Measurements from ENCODE around the gene DLGAP3. TPM values are rescaled to one million over a fixed set of nuclear protein-coding genes. Genes with fewer than 3 reads are reported as not detected.
"Not testable (repeated sequence)": the region's sequence is repeated elsewhere in the genome, so short reads cannot be mapped to it uniquely, and the experiment has no call there.

DLGAP3 gene
- total RNA-seq = 0.10 TPM

GRCh38 chr1:34929497-34929852, at the start of gene DLGAP3:
Gene DLGAP3, minus strand, starts transcription at chr1:34929650. Its CDS starts 24,267 bp downstream, at chr1:34905383.
- peak; percentile 32 for ATAC-seq
- DNase-seq (ENCODE audit: low spot score) = no peak

DNA sequence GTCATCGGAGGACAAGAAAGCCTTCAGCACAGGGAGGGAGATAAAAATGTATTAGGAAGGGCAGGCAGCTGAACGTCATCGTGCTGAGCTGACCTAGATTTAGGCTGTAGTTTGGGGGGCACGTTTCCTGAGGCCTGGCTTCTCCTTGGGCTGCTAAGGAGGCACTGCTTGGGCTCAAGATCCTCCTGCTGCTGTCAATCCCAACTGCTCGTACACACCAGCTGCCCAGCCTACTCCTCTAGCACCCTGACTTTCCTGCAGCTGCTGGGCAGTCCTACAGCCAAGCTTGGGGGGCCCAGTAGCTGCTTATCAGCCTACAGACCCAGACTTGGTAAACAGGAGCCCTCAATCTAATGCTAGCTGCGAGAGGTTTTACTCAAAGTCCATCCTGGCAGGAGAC, 49.5 kb upstream of the DLGAP3 start:
- DNase-seq (ENCODE audit: low spot score) (no peak), ATAC-seq (no peak)

DNA sequence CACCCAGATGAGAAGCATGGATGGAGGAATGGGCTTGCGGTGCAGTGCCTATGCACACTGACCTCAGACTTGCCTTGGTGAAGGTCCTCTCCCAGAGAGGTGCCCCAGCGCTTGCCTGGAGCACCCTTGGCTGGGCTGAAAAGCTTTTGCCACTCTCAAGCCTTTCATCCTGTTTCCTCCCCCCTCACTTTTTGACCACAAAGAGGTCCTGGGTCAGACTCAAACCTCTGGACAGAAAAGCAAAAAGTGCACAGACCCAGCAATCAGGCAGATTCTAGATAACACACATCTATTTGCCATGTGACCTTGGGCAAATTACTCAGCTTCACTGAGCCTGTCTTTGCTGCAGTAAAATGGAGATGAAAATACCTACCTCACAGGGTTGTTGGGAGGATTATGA, 48.4 kb upstream of the DLGAP3 start:
- no peak for DNase-seq (ENCODE audit: low spot score)
- no peak for ATAC-seq

GRCh38 chr1:34977210-34977471, 47.7 kb upstream of the DLGAP3 start:
- ATAC-seq = no peak

DNA sequence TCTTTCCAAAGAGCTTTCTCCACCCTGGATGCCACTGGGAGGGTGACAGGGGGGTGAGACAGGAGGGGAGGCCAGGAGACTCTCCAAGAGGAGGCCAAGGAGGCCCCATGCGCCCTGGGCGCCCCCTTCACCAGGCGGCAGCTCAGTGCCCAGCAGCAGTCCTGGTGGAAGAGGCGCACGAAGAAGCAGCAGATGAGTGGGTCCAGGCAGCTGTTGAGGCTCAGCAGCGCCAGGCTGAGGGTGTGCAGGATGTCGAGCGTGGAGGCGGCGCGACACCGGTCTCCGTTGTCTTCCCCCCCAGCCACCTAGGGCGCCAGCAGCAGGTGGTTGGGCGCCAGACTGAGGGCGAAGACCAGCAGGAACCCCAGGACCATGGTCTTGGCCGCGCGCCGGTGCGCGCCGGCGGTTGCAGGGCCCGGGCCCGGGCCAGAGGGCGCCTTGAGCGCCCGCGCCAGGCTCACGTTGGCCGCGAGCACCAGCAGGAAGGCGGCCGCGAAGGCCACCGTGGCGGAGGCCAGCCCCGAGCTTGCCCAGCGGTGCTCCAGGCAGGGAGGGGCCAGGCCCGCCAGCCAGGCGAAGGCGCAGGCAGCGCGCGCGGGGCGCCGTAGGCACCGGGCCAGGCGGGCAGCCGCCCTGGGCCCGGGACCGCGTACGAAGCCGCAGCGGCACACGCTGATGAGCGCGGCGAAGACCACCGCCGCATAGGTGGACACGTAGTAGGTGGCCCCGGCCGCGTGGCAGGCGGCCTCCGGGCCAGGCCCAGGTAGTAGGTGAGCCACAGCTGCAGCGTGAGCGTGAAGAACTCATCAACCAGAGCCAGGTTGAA, 47.1 kb upstream of the DLGAP3 start:
- no peak for ATAC-seq

More at GRCh38 chr1:34977210-34977471, 47.7 kb upstream of the DLGAP3 start:
- DNase-seq (ENCODE audit: low spot score) = no peak

GRCh38 chr1:34975771-34976170, 46.3 kb upstream of the DLGAP3 start:
- DNase-seq (ENCODE audit: low spot score) = no peak
- ATAC-seq = no peak

More for the DNA sequence above, 47.1 kb upstream of the DLGAP3 start:
- DNase-seq (ENCODE audit: low spot score) = no peak

- DNase-seq (ENCODE audit: low spot score) = no peak
- ATAC-seq = no peak
Observed at GRCh38 chr1:34975338-34975737, 45.9 kb upstream of the DLGAP3 start.

- no peak for DNase-seq (ENCODE audit: low spot score)
Observed at GRCh38 chr1:34974626-34975025, 45.2 kb upstream of the DLGAP3 start.

DNA sequence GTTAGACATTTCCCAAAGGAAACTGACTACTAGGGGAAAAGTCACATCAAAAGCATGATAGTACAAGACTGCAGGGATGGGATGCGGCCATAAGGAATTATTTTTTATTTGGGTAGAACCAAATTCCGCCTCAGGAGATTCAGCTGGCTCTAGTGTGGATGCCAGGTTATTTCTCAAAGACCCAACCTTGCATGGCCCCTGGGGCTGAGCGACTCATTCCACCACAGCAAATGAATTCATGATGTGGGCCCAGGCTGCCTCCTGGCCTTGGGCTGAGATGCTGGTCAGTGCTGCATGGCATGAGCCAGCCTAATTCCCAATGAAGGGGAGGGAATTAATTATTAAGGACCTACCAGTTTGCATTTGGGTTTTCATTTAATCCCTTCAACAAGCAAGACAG, 43.9 kb upstream of the DLGAP3 start:
- no peak for ATAC-seq
- no peak for DNase-seq (ENCODE audit: low spot score)

More at GRCh38 chr1:34974626-34975025, 45.2 kb upstream of the DLGAP3 start:
- no peak for ATAC-seq

DNA sequence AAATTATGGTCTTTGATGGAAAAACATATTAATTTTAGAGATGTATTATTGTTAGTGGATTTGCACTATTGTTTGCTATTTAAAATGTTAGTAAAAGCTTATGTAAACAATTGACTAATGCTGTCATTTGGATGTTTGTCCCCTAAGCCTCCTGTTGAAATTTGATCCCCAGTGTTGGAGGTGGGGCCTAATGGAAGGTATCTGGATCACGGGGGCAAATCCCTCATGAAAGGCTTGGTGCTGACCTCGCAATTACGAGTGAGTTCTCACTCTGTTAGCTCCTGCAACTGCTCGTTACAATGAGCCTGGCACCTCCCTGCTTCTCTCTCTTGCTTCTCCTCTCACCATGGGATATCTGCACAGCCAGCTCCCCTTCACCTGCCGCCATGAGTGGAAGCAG, 41.4 kb upstream of the DLGAP3 start:
- DNase-seq (ENCODE audit: low spot score) = no peak
- ATAC-seq = no peak

GRCh38 chr1:34970220-34970735, 40.8 kb upstream of the DLGAP3 start:
- no peak for ATAC-seq
- DNase-seq (ENCODE audit: low spot score) = no peak

- DNase-seq (ENCODE audit: low spot score); ATAC-seq: not testable (repeated sequence)
Observed at GRCh38 chr1:34968297-34968696, 38.8 kb upstream of the DLGAP3 start.

DNA sequence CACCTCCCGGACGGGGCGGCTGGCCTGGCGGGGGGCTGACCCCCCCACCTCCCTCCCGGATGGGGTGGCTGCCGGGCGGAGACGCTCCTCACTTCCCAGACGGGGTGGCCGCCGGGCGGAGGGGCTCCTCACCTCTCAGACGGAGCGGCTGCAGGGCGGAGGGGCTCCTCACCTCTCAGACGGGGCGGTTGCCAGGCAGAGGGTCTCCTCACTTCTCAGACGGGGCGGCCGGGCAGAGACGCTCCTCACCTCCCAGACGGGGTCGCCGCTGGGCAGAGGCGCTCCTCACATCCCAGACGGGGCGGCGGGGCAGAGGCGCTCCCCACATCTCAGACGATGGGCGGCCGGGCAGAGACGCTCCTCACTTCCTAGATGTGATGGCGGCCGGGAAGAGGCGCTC, 38.2 kb upstream of the DLGAP3 start:
- not testable (repeated sequence) for ATAC-seq; DNase-seq (ENCODE audit: low spot score)

DNA sequence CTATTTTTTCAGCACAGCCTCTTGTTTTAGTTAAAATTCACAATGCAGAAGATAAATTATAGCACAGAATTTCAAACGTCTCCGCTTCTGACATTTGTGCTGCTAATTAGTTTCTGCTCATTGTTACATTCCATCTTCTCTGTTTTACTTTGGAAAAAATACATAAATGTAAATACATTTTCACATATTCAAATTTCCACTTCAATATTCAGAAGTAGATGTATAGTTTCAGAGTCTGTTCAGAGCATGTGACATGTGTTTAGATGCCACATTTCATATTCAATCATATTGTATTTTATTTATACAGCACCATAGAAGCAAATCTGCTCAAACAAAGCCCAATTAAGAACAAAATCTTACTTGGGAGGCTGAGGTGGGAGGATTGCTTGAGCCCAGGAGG, 36.1 kb upstream of the DLGAP3 start:
- ATAC-seq (no peak), DNase-seq (ENCODE audit: low spot score) (no peak)

DNA sequence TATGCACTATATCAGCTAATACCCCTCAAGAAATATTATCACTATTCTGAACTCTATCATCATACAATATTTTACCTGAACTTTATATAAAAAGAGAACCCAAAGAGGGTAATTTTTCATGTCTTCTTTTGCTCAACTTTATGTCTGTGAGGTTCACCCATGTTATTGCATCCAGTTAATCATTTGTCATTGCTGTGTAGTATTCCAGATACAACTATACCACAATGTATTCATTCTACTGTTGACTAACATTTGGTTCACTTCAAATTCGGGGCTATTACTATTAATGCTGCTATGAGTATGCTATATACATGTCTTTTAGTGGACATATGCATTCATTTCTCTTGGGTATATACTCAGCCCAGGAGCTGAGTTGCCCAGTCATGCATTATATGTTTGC, 21.0 kb upstream of the DLGAP3 start:
- DNase-seq (ENCODE audit: low spot score) = no peak
- ATAC-seq = no peak

DNA sequence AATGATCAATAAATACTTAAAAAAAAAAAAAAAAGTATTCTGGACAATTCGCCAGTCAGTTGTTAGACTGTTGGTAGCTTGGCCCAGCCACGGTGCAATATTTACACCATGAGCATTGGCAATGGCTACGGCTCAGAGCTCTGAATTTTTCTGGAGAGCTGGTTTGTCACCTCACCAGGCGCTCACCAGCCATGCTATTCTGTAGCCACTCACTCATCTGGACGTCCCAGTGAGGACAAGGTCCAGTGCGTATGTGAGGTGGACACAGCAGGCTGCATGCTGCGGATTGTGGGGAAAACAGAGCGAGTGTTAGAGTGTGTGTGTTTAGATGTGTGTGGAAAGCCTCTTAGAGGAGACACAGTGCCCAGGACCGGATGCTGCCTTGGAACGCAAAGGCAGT, 19.3 kb upstream of the DLGAP3 start:
- not testable (repeated sequence) for DNase-seq (ENCODE audit: low spot score); ATAC-seq

GRCh38 chr1:34947641-34948314, 18.3 kb upstream of the DLGAP3 start:
- DNase-seq (ENCODE audit: low spot score) = not testable (repeated sequence)

GRCh38 chr1:34946211-34946610, 16.8 kb upstream of the DLGAP3 start:
- DNase-seq (ENCODE audit: low spot score) = no peak
- no peak for ATAC-seq

More at GRCh38 chr1:34947641-34948314, 18.3 kb upstream of the DLGAP3 start:
- ATAC-seq = not testable (repeated sequence)

DNA sequence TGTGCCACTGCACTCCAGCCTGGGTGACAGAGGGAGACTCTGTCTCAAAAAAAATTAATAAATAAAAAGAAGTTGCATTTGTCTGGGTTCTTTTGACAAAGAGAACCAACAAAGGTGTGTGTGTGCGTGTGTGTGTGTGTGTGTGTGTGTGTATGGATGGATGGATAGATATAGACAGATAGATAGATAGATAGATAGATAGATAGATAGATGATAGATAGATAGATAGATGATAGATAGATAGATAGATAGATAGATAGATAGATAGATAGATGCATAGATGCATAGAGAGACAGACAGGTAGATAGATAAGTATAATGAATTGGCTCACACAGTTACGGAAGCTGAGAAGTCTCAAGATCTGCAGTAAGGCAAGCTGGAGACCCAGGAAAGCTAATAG, 12.3 kb upstream of the DLGAP3 start:
- DNase-seq (ENCODE audit: low spot score); ATAC-seq: not testable (repeated sequence)

DNA sequence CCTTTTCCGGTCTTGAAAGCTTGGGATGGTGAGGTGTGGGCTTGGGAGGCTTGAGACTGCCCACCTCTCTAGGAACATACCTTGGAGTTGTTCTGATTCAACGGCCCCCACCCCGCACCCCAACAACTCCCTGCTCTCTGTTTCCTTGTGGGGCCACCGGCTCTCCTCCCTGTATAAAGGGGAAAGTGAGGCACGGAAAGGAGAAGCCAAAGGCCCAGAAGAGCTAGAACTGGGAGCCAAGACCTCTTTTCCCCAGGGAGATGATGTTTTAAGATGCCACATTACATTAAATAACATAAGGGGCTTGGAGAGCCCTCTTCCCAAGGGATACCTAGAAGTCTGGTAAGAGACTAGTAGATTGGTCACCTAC, 1.2 kb upstream of the DLGAP3 start:
- DNase-seq (ENCODE audit: low spot score) = no peak

DNA sequence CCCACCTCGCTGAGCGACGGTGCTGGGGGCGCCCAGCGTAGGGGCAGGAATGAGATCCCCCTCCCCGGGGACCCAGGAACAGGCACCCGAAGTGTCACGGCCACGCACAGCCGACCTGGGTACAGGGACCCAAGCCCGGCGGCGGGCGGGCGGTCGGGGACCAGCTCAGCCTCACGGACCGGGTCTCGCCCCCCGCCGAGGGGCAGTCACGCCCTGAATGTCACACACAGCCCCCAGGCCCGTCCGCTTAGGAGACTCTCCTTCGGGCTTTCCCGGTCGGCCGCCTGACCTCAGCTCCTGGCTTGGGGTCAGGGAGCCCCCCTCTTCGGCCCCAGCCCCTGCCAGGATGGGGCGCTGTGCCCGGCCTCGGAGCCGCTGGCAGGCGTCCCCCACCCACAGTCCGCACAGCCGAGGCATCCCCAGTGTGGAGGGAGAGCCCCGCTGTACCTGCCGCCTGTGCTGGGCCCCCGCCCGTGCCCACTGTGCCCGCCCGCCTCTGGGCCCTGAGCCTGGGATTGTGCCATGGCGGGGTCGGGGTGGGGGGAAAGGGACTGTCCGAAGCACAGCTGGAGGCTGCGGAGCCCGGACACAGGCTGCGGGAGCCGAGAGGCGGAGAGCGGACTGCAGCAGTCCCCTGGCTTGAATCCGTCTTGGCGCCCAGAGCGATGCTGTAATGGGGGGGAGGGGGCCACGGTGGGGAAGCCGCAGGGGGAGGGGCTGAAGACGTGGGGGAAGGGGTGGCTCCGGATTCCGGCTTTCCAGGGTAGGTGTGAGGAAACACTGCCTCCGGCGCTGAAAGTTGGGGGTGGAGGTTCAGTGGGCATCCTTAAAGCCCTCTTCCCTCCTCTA, 627 bp upstream of the DLGAP3 start:
- no peak for DNase-seq (ENCODE audit: low spot score)
- ATAC-seq = peak; percentile 14

More for the DNA sequence above, 1.2 kb upstream of the DLGAP3 start:
- ATAC-seq = no peak

All from left lobe of liver (tissue), 2 donors.